HEK293 (cell line): ENCODE measurements around the gene RASA3.

Experiments used
- CTCF ChIA-PET: fragments of 350-600 bp; formaldehyde crosslinking; extraction: SDS; loops from one replicate; lab custom pipeline; 2021; ENCODE audit warnings: antibody characterized with exemption; lab: Yijun Ruan, JAX
- POLR2A ChIA-PET: fragments of 300-600 bp; formaldehyde crosslinking; extraction: SDS; loops from one replicate; lab custom pipeline; 2020; ENCODE audit warnings: antibody characterized with exemption, inconsistent platforms; lab: Yijun Ruan, JAX
- H3K27ac ChIP-seq: fragments of 200-500 bp; sonication (Bioruptor generic); 2 replicates; pipeline ENCODE4 v1.5.1; 2014; ENCODE audit warnings: low read depth, low read length, control low read depth, inconsistent platforms; ENCODE audit errors: extremely low read depth
- H3K36me3 ChIP-seq, 2 experiments: fragments of 200-500 bp in 1 of 2; sonication (Bioruptor generic) in 1 of 2; 1 replicate in 1 of 2; 2 replicates in 1 of 2; pipeline ENCODE4 v1.5.1; 2014 to 2017; ENCODE audit warnings: inconsistent platforms in 2 of 2, low read length in 2 of 2; ENCODE audit not compliant: control insufficient read depth in 2 of 2, insufficient read depth in 1 of 2
- H3K4me1 ChIP-seq: fragments of 200-500 bp; sonication (Bioruptor generic); 2 replicates; pipeline ENCODE4 v1.5.1; 2014; ENCODE audit warnings: mild to moderate bottlenecking, low read length, inconsistent platforms; ENCODE audit not compliant: control insufficient read depth, insufficient read depth
- H3K4me3 ChIP-seq: 2 replicates; pipeline ENCODE4 v1.5.1; 2011; ENCODE audit warnings: low read depth, mild to moderate bottlenecking, control low read depth, low read length, moderate library complexity
- H3K9me3 ChIP-seq: fragments of 200-500 bp; sonication (Bioruptor generic); 2 replicates; pipeline ENCODE4 v1.5.1; 2014; ENCODE audit warnings: low read depth, low read length, inconsistent platforms; ENCODE audit not compliant: control insufficient read depth, insufficient read depth
- KLF16 ChIP-seq: fragments of 450-650 bp; formaldehyde crosslinking; IDR thresholded peaks from 2 replicates; pipeline ENCODE4 v1.5.1; 2017; ENCODE audit warnings: missing biosample characterization, missing genetic modification characterization
- KLF9 ChIP-seq: fragments of 450-650 bp; formaldehyde crosslinking; IDR thresholded peaks from 2 replicates; pipeline ENCODE4 v1.5.1; 2016; ENCODE audit warnings: missing biosample characterization, missing genetic modification characterization, low read depth
- MZF1 ChIP-seq: fragments of 450-650 bp; formaldehyde crosslinking; IDR thresholded peaks from 2 replicates; pipeline ENCODE4 v1.5.1; 2017; ENCODE audit warnings: missing biosample characterization, missing genetic modification characterization, borderline replicate concordance
- OSR2 ChIP-seq: fragments of 450-650 bp; formaldehyde crosslinking; IDR thresholded peaks from 2 replicates; pipeline ENCODE4 v1.5.1; 2016; ENCODE audit warnings: missing biosample characterization, missing genetic modification characterization
- TCF7L2 ChIP-seq: IDR thresholded peaks from 2 replicates; pipeline ENCODE4 v1.6.1; 2011; ENCODE audit warnings: low read depth, mild to moderate bottlenecking, inconsistent platforms, low read length, moderate library complexity, borderline replicate concordance
- TRIM28 ChIP-seq: IDR thresholded peaks from 2 replicates; pipeline ENCODE4 v1.6.1; 2011; ENCODE audit warnings: low read length, control low read depth, borderline replicate concordance
- ZNF121 ChIP-seq: fragments of 450-650 bp; formaldehyde crosslinking; IDR thresholded peaks from 2 replicates; pipeline ENCODE4 v1.5.1; 2016; ENCODE audit warnings: missing biosample characterization, missing genetic modification characterization
- ZNF155 ChIP-seq: fragments of 450-650 bp; formaldehyde crosslinking; IDR thresholded peaks from 2 replicates; pipeline ENCODE4 v1.5.1; 2016; ENCODE audit warnings: missing biosample characterization, missing genetic modification characterization
- ZNF23 ChIP-seq: fragments of 450-650 bp; formaldehyde crosslinking; IDR thresholded peaks from 2 replicates; pipeline ENCODE4 v1.5.1; 2016; ENCODE audit warnings: missing biosample characterization, missing genetic modification characterization, borderline replicate concordance
- ZNF266 ChIP-seq: fragments of 450-650 bp; formaldehyde crosslinking; IDR thresholded peaks from 2 replicates; pipeline ENCODE4 v1.5.1; 2016; ENCODE audit warnings: missing biosample characterization, missing genetic modification characterization, low read depth
- ZNF354C ChIP-seq: fragments of 450-650 bp; formaldehyde crosslinking; IDR thresholded peaks from 2 replicates; pipeline ENCODE4 v1.5.1; 2016; ENCODE audit warnings: missing biosample characterization, missing genetic modification characterization, low read depth, borderline replicate concordance
- ZNF514 ChIP-seq: fragments of 450-650 bp; formaldehyde crosslinking; IDR thresholded peaks from 2 replicates; pipeline ENCODE4 v1.5.1; 2016; ENCODE audit warnings: missing biosample characterization, missing genetic modification characterization
- ZNF544 ChIP-seq: fragments of 450-650 bp; formaldehyde crosslinking; IDR thresholded peaks from 2 replicates; pipeline ENCODE4 v1.5.0; 2017; ENCODE audit warnings: missing biosample characterization, missing genetic modification characterization
- ZNF558 ChIP-seq: fragments of 450-650 bp; formaldehyde crosslinking; IDR thresholded peaks from 2 replicates; pipeline ENCODE4 v1.5.1; 2016; ENCODE audit warnings: missing biosample characterization, missing genetic modification characterization
- ZNF610 ChIP-seq: fragments of 450-650 bp; formaldehyde crosslinking; IDR thresholded peaks from 2 replicates; pipeline ENCODE4 v1.5.1; 2016; ENCODE audit warnings: missing biosample characterization, missing genetic modification characterization, borderline replicate concordance
- ZNF621 ChIP-seq: fragments of 450-650 bp; formaldehyde crosslinking; IDR thresholded peaks from 2 replicates; pipeline ENCODE4 v1.5.1; 2017; ENCODE audit warnings: missing biosample characterization, missing genetic modification characterization
- ZNF654 ChIP-seq: fragments of 450-650 bp; formaldehyde crosslinking; IDR thresholded peaks from 2 replicates; pipeline ENCODE4 v1.5.1; 2016; ENCODE audit warnings: low read depth, missing biosample characterization, missing genetic modification characterization
- ZNF660 ChIP-seq: fragments of 450-650 bp; IDR thresholded peaks from 2 replicates; pipeline ENCODE4 v1.5.1; 2018; ENCODE audit warnings: missing biosample characterization, mild to moderate bottlenecking, missing genetic modification characterization
- ZNF664 ChIP-seq: fragments of 450-650 bp; formaldehyde crosslinking; IDR thresholded peaks from 2 replicates; pipeline ENCODE4 v1.5.1; 2016; ENCODE audit warnings: missing biosample characterization, missing genetic modification characterization
- ZNF677 ChIP-seq: fragments of 450-650 bp; IDR thresholded peaks from 2 replicates; pipeline ENCODE4 v1.5.0; 2018; ENCODE audit warnings: missing biosample characterization, mild to moderate bottlenecking, missing genetic modification characterization, moderate library complexity
- ZNF830 ChIP-seq: fragments of 450-650 bp; IDR thresholded peaks from 2 replicates; pipeline ENCODE4 v1.5.0; 2018; ENCODE audit warnings: missing biosample characterization, missing genetic modification characterization, low read depth, mild to moderate bottlenecking, moderate library complexity
- TF ChIP-seq, protein P1 (sequence below): fragments of 450-650 bp; formaldehyde crosslinking; IDR thresholded peaks from 2 replicates; pipeline ENCODE4 v1.5.1; 2016; ENCODE audit warnings: missing biosample characterization, missing genetic modification characterization
- TF ChIP-seq, protein P2 (sequence below): fragments of 450-650 bp; IDR thresholded peaks from 2 replicates; pipeline ENCODE4 v1.5.1; 2018; ENCODE audit warnings: missing biosample characterization, missing genetic modification characterization
- TF ChIP-seq, protein P3 (sequence below): fragments of 450-650 bp; formaldehyde crosslinking; IDR thresholded peaks from 2 replicates; pipeline ENCODE4 v1.5.1; 2016; ENCODE audit warnings: missing biosample characterization, missing genetic modification characterization, borderline replicate concordance
- TF ChIP-seq, protein P4 (sequence below): fragments of 450-650 bp; formaldehyde crosslinking; IDR thresholded peaks from 2 replicates; pipeline ENCODE4 v1.5.1; 2016; ENCODE audit warnings: missing biosample characterization, missing genetic modification characterization
- TF ChIP-seq, protein P5 (sequence below): fragments of 450-650 bp; formaldehyde crosslinking; conservative IDR thresholded peaks from 2 replicates; pipeline ENCODE4 v1.5.1; 2016; ENCODE audit warnings: low read depth, missing biosample characterization, missing genetic modification characterization

Gene RASA3

DNA sequence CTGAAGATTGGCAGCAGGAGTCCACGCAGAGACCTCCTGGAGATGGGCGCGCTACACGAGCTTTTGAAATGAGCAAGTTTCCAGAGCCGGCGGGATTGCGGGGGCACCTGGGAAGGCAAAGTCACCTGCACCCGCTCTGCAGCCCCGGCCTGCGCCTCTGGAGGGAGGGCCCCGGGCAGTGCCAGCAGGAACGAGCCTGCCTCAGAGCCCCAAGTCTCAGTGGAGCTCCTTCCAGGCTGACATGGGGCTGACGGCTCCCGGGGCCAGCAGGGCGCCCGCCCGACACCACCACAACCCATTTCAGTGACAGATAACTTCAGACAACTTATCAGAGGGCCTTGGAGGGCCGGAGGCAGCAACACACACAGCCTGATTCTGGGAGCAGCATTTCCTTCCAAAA is 45.0 kb downstream of the RASA3 start:
- Histone ChIP-seq H3K4me3 (no peak overlapping the region), H3K4me1 (no peaks in the 10 kb centered on the region)
- CTCF ChIA-PET, result no interaction called here

DNA sequence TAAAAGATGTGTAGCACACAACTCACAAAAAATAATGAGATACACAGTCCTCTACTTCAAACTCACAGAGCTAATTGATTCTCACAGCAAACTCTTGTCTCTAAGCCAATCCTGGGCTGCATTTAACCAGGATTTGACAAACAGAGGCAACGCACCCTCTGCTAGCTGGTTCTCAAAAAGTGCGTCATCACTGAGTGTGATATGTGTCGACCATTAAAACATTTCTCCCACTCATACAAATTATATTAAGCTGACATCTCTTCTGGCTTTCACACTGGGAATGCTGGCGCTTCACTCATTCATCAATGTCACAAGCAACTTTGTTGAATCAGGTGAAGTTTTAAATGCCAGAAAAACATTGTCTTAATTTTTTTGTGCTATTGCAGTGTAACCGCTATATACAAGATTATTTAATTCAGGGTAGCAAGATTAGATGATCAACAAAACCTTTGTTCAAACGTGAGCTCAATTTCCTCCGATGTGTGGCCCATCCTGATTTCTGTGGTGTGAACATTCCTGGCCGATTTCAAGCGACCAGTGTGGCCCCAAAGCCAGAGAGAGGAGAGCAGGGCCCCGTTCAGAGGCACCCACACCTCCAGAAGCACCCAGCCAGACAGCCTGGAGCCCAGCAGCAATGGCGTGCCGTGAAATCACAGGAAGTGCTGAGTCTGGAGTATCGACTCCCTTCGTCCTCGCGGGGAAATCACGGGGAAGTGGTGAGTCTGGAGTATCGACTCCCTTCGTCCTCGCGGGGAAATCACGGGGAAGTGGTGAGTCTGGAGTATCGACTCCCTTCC is 49.4 kb downstream of the RASA3 start:
- ChIA-PET CTCF (interaction anchor here (0.5 to 0.6 kb wide), 2 partner anchors 173 to 1152 kb away, joined by 3 to 4 read pairs; no protein-coding TSS in a partner anchor), POLR2A (no interaction called here)
- Histone ChIP-seq H3K27ac (no peak overlapping the region), H3K4me3 (no peak overlapping the region), H3K36me3 (no peaks in the 10 kb centered on the region), H3K9me3 (no peaks in the 10 kb centered on the region), H3K4me1 (no peaks in the 10 kb centered on the region)
- TF ChIP-seq ZNF558 (tag by site-specific recombination), result no peak
- TF ChIP-seq ZNF266, result no peak
- TF ChIP-seq ZNF621, result no peak
- TF ChIP-seq, protein P1, sequence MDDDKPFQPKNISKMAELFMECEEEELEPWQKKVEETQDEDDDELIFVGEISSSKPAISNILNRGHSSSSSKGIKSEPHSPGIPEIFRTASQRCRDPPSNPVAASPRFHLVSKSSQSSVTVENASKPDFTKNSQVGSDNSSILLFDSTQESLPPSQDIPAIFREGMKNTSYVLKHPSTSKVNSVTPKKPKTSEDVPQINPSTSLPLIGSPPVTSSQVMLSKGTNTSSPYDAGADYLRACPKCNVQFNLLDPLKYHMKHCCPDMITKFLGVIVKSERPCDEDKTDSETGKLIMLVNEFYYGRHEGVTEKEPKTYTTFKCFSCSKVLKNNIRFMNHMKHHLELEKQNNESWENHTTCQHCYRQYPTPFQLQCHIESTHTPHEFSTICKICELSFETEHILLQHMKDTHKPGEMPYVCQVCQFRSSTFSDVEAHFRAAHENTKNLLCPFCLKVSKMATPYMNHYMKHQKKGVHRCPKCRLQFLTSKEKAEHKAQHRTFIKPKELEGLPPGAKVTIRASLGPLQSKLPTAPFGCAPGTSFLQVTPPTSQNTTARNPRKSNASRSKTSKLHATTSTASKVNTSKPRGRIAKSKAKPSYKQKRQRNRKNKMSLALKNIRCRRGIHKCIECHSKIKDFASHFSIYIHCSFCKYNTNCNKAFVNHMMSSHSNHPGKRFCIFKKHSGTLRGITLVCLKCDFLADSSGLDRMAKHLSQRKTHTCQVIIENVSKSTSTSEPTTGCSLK (tag by site-specific recombination), result no peak
- no peak for TF ChIP-seq MZF1 (tag by site-specific recombination)
- TF ChIP-seq, protein P2, sequence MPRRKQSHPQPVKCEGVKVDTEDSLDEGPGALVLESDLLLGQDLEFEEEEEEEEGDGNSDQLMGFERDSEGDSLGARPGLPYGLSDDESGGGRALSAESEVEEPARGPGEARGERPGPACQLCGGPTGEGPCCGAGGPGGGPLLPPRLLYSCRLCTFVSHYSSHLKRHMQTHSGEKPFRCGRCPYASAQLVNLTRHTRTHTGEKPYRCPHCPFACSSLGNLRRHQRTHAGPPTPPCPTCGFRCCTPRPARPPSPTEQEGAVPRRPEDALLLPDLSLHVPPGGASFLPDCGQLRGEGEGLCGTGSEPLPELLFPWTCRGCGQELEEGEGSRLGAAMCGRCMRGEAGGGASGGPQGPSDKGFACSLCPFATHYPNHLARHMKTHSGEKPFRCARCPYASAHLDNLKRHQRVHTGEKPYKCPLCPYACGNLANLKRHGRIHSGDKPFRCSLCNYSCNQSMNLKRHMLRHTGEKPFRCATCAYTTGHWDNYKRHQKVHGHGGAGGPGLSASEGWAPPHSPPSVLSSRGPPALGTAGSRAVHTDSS (tag by site-specific recombination), result no peak
- TF ChIP-seq, protein P3, sequence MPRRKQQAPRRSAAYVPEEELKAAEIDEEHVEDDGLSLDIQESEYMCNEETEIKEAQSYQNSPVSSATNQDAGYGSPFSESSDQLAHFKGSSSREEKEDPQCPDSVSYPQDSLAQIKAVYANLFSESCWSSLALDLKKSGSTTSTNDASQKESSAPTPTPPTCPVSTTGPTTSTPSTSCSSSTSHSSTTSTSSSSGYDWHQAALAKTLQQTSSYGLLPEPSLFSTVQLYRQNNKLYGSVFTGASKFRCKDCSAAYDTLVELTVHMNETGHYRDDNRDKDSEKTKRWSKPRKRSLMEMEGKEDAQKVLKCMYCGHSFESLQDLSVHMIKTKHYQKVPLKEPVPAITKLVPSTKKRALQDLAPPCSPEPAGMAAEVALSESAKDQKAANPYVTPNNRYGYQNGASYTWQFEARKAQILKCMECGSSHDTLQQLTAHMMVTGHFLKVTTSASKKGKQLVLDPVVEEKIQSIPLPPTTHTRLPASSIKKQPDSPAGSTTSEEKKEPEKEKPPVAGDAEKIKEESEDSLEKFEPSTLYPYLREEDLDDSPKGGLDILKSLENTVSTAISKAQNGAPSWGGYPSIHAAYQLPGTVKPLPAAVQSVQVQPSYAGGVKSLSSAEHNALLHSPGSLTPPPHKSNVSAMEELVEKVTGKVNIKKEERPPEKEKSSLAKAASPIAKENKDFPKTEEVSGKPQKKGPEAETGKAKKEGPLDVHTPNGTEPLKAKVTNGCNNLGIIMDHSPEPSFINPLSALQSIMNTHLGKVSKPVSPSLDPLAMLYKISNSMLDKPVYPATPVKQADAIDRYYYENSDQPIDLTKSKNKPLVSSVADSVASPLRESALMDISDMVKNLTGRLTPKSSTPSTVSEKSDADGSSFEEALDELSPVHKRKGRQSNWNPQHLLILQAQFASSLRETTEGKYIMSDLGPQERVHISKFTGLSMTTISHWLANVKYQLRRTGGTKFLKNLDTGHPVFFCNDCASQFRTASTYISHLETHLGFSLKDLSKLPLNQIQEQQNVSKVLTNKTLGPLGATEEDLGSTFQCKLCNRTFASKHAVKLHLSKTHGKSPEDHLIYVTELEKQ (tag by site-specific recombination), result no peak
- no peak for TF ChIP-seq TRIM28
- TF ChIP-seq, protein P4, sequence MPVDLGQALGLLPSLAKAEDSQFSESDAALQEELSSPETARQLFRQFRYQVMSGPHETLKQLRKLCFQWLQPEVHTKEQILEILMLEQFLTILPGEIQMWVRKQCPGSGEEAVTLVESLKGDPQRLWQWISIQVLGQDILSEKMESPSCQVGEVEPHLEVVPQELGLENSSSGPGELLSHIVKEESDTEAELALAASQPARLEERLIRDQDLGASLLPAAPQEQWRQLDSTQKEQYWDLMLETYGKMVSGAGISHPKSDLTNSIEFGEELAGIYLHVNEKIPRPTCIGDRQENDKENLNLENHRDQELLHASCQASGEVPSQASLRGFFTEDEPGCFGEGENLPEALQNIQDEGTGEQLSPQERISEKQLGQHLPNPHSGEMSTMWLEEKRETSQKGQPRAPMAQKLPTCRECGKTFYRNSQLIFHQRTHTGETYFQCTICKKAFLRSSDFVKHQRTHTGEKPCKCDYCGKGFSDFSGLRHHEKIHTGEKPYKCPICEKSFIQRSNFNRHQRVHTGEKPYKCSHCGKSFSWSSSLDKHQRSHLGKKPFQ (tag by site-specific recombination), result no peak
- no peak for TF ChIP-seq TCF7L2
- TF ChIP-seq KLF16 (tag by site-specific recombination), result no peak
- no peak for TF ChIP-seq ZNF514 (tag by site-specific recombination)
- TF ChIP-seq ZNF544 (tag by site-specific recombination), result no peak
- TF ChIP-seq, protein P5, sequence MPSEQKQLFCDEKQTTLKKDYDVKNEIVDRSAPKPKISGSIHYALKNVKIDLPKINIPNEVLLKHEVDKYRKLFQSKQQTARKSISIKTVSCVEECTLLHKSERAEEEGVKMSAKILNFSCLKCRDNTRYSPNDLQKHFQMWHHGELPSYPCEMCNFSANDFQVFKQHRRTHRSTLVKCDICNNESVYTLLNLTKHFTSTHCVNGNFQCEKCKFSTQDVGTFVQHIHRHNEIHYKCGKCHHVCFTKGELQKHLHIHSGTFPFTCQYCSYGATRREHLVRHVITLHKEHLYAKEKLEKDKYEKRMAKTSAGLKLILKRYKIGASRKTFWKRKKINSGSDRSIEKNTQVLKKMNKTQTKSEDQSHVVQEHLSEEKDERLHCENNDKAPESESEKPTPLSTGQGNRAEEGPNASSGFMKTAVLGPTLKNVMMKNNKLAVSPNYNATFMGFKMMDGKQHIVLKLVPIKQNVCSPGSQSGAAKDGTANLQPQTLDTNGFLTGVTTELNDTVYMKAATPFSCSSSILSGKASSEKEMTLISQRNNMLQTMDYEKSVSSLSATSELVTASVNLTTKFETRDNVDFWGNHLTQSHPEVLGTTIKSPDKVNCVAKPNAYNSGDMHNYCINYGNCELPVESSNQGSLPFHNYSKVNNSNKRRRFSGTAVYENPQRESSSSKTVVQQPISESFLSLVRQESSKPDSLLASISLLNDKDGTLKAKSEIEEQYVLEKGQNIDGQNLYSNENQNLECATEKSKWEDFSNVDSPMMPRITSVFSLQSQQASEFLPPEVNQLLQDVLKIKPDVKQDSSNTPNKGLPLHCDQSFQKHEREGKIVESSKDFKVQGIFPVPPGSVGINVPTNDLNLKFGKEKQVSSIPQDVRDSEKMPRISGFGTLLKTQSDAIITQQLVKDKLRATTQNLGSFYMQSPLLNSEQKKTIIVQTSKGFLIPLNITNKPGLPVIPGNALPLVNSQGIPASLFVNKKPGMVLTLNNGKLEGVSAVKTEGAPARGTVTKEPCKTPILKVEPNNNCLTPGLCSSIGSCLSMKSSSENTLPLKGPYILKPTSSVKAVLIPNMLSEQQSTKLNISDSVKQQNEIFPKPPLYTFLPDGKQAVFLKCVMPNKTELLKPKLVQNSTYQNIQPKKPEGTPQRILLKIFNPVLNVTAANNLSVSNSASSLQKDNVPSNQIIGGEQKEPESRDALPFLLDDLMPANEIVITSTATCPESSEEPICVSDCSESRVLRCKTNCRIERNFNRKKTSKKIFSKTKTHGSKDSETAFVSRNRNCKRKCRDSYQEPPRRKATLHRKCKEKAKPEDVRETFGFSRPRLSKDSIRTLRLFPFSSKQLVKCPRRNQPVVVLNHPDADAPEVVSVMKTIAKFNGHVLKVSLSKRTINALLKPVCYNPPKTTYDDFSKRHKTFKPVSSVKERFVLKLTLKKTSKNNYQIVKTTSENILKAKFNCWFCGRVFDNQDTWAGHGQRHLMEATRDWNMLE (tag by site-specific recombination), result no peak
- no peak for TF ChIP-seq ZNF654
- no peak for TF ChIP-seq OSR2 (tag by site-specific recombination)

More for the DNA sequence above, 45.0 kb downstream of the RASA3 start:
- no peak overlapping the region for H3K27ac ChIP-seq
- H3K9me3 ChIP-seq, result no peaks in the 10 kb centered on the region
- no peaks in the 10 kb centered on the region for H3K36me3 ChIP-seq
- POLR2A ChIA-PET, result no interaction called here
- no peak for TF ChIP-seq KLF9 (tag by site-specific recombination)
- no peak for TF ChIP-seq ZNF677 (tag by site-specific recombination)
- TF ChIP-seq ZNF155 (tag by site-specific recombination), result no peak
- no peak for TF ChIP-seq ZNF354C (tag by site-specific recombination)
- TF ChIP-seq ZNF121, result no peak
- no peak for TF ChIP-seq ZNF660 (tag by site-specific recombination)
- TF ChIP-seq ZNF830 (tag by site-specific recombination), result no peak
- no peak for TF ChIP-seq ZNF610 (tag by site-specific recombination)
- no peak for TF ChIP-seq ZNF23 (tag by site-specific recombination)
- TF ChIP-seq ZNF664 (tag by site-specific recombination), result no peak
